DMS79 (cell line): Measurements from ENCODE around the gene DNAI1.
"Not testable (repeated sequence)": the region's sequence is repeated elsewhere in the genome, so short reads cannot be mapped to it uniquely, and the experiment has no call there.

ENCODE experiments used
- DNase-seq: peaks from one replicate; lab custom pipeline; 2025; lab: John Stamatoyannopoulos, UW

DNAI1 gene

DNA sequence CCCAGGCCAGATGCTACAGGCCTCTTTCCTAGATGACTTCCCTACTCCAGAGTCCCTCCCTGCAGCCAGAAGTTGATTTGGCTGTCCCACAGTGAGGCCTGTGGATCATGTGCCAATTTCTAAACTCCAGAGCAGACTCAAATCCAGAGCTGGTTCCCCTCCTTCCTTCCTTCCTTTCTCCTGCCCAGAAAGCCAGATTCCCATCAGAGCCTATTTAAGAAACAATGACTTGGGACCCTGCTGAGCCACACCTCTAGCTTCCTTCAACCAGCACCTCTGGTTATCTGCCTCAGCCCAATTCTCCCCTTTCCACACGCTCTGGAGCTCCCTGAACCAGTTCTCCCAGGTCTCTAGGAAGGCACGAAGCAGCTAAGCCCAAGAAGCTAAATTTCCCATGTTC, 7.5 kb upstream of the DNAI1 start:
- no peak for DNase-seq

DNA sequence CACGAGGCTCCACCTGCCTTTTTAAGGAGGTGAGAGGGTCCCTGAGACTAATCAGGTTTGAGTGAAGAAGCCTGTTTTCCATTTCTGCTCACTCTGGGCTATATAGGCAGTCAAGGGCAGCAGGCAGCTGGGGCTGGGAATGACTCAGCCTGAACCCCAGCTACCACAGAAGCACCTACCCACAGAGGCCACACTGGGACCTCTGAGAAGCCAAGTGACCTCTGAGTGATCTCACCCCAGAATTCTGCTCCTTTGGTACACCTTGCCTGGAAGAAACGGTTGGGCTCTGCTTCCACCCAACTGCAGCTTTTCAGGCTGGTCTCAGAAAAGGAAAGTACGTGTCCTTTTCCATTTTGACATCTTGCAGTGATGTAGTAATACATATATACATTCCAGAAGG, 7.1 kb upstream of the DNAI1 start:
- DNase-seq = no peak

- DNase-seq = peak; percentile 39
These were observed 6.0 kb upstream of the DNAI1 start for GRCh38 chr9:34452568-34452967.

- DNase-seq = no peak
These were observed 4.0 kb upstream of the DNAI1 start for GRCh38 chr9:34454571-34455065.

DNA sequence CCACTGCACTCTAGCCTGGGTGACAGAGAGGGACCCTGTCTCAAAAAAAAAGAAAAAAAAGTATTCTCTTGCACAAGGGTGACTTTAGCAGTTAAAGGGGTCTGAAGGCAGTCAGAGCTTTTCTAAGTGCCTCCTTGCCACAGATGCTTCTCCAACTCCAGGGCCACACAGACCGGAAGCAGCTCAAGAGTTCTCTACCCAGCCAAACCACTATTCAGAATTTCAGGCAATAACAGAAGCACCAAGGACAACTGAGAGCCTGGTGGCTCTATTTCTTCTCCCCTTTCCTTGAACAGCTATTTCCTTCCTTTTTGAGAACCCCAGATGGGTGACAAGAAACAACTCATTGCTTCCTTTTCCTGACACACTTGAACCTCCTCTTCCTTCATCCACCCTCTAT, 2.5 kb upstream of the DNAI1 start:
- no peak for DNase-seq

DNA sequence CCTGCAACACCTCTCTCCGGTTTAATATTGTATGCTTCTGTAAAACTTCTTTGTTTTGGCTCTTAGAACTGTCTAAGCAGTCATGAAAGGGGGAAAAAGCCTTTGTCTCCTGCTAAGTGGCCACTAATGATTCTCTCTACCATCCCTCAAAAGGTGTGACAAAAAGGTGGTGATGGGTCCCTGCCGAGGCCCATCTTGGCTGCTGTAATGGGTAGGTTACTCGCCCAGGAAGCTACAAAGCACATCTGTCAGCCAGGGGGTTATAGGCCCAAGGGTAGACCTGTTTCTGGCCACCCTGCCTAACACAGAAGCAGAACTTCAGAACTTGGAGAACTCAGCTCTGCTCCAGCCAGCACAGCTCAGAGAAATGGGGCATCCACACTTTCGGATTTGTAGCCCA, 1.9 kb upstream of the DNAI1 start:
- no peak for DNase-seq

DNA sequence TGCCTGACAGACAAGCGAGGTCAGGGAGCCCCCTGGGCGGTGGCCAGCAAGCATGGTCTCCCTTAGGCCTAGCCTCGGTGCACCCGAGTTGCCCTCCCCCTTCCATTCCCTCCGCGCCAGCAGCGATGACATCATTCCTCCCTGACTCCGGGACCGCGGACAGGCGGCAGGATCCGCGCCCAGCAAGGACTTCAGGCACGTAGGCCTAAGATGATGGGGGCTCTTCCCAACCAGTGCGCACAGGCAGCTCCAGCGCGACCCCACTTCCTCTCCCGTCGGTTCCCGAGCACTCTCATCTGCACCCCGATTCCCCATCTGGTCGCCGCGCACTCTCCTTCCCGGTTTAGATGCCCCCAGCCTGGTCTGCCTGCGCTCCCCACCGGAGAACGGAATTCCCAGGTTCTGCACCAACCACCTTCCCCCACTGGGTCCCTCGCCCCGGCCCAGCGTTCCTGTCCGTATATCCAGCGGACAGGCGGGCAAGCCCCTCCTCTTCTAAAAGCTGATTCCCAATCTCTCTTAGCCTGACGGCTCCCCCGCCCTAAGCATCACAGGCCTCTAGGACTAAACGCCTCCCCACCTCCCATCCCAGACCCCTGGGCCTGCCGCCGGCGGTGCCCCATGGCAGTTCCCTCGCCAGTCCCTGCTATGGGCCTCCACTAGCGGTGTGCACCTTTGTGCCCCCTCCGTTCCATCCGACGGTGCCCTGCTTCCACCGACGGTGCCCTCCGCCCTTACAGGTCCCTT, 1.2 kb upstream of the DNAI1 start:
- peak; percentile 49 for DNase-seq

GRCh38 chr9:34458959-34459340, 345 bp downstream of the DNAI1 start:
- no peak for DNase-seq

- DNase-seq = no peak
These were observed 751 bp downstream of the DNAI1 start for GRCh38 chr9:34459356-34459755.

DNA sequence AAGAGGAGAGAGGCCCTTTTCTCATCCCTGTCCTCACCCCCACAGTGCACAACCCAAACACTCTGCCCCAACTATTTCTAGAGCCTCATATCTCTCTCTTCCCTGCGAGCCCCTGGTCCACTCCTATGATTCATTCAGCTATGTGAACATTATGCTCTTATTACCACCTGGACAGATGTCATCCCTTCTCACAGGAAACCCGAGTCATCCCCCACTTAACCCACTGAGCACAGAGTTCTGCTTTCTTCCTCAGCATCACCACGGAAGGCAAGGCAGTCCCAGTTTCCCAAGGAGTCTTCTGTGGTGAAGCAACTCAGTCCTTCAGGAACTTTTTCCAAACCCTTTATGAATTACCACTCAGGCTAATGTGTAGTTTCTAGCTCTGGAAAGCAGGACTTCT, 1.3 kb downstream of the DNAI1 start:
- DNase-seq = no peak

DNA sequence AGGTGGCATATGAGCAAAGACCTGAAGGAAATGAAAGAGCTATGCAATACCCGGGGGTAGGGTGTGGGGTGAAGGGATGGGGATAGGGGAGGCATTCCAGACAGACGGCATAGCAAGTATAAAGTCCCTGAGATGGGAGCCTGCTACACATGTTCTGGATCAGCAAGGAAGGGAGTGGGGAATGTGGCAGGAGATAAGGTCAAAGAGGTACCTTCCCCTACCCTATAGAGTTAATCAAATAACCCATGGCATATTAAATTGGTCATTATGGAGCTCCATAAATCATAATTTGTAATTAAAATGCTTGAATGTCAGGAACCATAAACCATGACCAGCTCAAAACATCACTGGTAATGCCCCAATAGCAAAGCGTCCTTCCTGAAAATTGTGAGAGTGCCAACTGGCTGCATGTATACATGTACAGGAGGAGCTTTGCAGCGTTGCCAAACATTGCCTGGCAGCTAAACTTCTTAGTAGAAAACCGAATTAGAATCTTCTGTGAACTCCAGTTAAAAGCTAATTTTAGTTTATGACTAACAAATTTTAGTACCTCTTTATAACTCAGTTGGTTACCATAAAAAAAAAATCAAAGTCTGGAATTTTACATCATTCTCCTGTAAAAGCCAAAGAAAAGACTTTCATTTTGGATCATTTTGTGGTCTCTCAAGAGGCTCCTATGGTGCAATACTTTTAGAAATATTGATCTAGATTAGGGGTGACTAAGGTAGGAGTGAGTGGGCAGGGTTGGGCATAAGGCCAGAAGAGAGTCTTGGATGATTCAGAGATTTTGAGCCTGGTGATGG, 4.7 kb downstream of the DNAI1 start:
- peak; percentile 21 for DNase-seq

DNA sequence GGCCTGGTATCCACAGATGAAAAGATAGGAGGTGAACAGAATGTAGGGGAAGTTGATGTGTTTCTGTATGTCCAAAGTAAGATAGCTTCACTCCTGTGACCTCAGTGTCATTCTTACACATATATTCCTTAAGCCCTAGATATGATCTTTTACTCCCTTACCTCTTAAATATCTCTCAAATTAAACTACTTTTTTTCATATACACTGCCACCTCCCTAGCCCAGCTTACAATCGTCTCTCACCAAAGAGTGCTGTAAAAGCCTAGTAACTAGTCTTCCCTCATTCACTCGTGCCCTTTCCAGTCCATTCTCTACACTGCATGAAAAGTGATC, 5.3 kb downstream of the DNAI1 start:
- DNase-seq = no peak

DNA sequence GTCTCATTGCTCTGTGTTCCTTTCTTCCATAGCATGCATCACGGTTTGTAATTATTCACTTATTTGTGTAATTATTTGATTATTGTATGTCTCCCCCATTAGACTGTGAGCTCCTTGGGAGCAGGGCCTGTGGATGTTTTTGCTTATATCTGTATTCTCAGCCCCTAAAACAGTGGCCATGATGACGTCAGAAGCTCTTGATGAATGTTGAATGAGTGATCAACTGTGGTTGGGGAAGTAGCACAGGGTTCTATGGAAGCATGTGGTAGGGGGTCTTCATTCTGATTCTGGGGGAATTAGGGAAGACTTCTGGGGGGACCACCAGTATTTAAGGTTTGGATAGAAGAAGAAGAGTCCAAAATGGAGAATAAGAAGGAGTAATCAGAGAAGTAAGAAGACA, 6.0 kb downstream of the DNAI1 start:
- DNase-seq = no peak

GRCh38 chr9:34465468-34465867, 6.9 kb downstream of the DNAI1 start:
- DNase-seq = no peak

DNA sequence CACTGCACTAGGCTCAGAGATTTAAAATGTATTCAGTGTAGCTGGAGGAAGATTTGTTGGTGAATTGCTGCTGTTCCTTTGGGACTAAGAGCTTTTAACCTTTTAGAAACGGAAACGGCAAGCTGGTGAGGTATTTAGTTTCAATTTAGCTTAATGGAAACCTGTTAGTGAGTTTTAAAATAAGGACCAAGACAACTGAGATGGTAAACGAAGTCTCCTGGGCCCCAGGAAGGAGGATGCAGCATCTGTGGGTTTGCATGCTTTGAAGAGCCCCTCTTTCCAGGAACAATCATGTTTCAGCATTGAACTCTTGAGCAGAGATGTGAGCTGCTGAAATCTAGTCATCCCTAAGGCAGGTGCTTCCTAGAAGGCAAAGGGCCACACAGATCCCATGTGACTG, 16.5 kb downstream of the DNAI1 start:
- no peak for DNase-seq

- DNase-seq = no peak
These were observed 18.9 kb downstream of the DNAI1 start for GRCh38 chr9:34477541-34477940.

DNA sequence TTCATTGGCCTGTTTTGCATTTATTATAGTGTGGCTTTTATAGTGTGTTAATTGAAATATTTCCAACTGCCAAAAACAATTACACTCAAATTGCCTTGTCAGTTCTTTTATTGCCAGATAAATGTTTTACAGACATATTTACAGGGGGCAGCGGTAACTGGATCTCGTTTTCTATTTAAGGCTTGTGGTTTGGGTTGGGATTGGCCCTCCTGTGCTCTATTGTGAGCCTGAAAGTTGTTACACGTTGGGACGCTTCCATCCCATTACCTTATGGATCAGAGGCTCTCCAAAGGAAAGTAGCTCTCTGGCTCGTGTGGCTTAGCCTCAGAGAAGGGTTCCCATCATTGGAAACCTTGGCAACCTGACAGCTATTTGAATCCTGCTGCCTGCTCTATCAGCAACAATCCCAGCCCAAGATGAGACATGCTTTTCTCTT, 20.8 kb downstream of the DNAI1 start:
- DNase-seq = peak; percentile 8

GRCh38 chr9:34481620-34482019, 23.0 kb downstream of the DNAI1 start:
- DNase-seq = not testable (repeated sequence)

DNA sequence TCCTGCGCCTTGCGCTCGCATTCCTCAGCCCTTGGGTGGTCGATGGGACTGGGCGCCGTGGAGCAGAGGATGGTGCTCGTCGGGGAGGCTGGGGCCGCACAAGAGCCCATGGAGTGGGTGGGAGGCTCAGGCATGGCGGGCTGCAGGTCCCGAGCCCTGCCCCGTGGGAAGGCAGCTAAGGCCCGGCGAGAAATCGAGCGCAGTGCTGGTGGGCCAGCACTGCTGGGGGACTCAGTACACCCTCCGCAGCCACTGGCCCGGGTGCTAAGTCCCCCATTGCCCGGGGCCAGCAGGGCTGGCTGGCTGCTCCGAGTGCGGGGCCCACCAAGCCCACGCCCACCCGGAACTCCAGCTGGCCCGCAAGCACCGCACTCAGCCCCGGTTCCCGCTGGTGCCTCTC, 24.1 kb downstream of the DNAI1 start:
- not testable (repeated sequence) for DNase-seq

- DNase-seq = no peak
These were observed 26.1 kb downstream of the DNAI1 start for GRCh38 chr9:34484678-34485077.

GRCh38 chr9:34485822-34486221, 27.2 kb downstream of the DNAI1 start:
- no peak for DNase-seq

- no peak for DNase-seq
These were observed 28.0 kb downstream of the DNAI1 start for GRCh38 chr9:34486572-34486971.

GRCh38 chr9:34490360-34490759, 31.8 kb downstream of the DNAI1 start:
- no peak for DNase-seq

DNA sequence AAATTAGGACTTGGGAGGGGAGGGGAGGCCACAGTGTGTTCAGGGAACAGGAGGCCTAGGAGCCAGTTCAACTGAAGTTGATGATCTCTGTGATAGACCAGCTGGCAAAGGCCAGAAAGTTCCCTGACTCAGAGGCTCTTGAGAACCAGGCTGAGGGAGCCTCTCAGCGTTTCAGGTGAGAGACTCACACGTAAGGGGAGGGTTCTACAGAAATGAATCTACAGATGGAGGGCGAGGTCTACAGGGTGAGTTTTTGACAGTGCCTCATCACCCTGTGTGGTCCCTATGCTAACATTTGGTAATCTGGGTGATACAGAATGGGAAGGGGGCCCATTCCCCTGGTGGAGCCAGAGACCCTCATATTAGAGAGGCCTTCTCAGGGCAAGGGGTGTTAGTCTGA, 32.2 kb downstream of the DNAI1 start:
- no peak for DNase-seq
